Progenitor cell of endocrine pancreas (in vitro differentiated cells): ENCODE measurements around the gene CISH. TPM values are rescaled to one million over a fixed set of nuclear protein-coding genes. Genes with fewer than 3 reads are reported as not detected.

Experiments
- DNase-seq: peaks from one replicate; pipeline ENCODE4 v3.0.0; 2021; ENCODE audit warnings: low spot score; ENCODE audit not compliant: unreplicated experiment
- H3K27ac Mint-ChIP-seq: 2 replicates; pipeline ENCODE4 v1.8.0; 2021; ENCODE audit warnings: mild to moderate bottlenecking, moderate library complexity, mixed read lengths
- H3K27me3 Mint-ChIP-seq: 2 replicates; pipeline ENCODE4 v1.8.0; 2021; ENCODE audit warnings: mixed read lengths
- H3K36me3 Mint-ChIP-seq: 2 replicates; pipeline ENCODE4 v1.8.0; 2022; ENCODE audit warnings: mixed read lengths; ENCODE audit not compliant: insufficient read depth
- H3K4me1 Mint-ChIP-seq: 2 replicates; pipeline ENCODE4 v1.8.0; 2021; ENCODE audit warnings: low read depth, mixed read lengths
- H3K4me3 Mint-ChIP-seq: 2 replicates; pipeline ENCODE4 v1.8.0; 2021; ENCODE audit warnings: low read depth, mild to moderate bottlenecking, moderate library complexity, mixed read lengths
- H3K9me3 Mint-ChIP-seq: 2 replicates; pipeline ENCODE4 v1.8.0; 2021; ENCODE audit warnings: low read depth, mixed read lengths
- total RNA-seq: library from RNA; stranded (reverse); gene quantifications from 2 replicates; pipeline ENCODE4 v1.2.1, GENCODE V29; 2021
- TF ChIP-seq, protein P1 (sequence below): fragments of 200-600 bp; sonication (generic); IDR thresholded peaks from one replicate; pipeline ENCODE4 v1.5.0; 2021; ENCODE audit warnings: antibody characterized with exemption, mild to moderate bottlenecking; ENCODE audit not compliant: unreplicated experiment

CISH gene
- total RNA-seq, 1 donor from 2014 or later: 5.2 TPM

DNA sequence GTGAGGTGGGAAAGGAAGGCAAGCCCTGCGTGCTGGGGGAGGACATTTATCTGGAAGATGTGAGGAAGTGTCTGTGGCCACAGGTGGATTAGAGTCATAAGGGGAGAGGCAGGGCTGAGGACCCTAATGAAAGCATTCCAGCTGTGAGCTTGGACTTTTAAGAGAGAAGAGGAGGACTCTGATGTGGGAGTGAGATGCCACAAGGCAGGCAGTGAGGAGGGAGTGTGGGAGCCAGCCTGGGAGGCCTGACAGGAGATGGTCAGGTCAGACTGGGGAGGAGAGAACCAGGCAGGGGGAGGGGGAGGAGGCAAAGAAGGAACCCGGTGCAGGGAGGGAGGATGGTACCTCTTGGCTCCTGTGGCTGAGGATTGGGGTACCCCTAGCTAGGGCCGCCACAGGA lies 26.4 kb upstream of the CISH start:
- peaks cover 7% of the 10 kb centered on the region for H3K4me1 Mint-ChIP-seq
- H3K9me3 Mint-ChIP-seq: no peaks in the 10 kb centered on the region
- no peak overlapping the region for H3K27ac Mint-ChIP-seq
- H3K36me3 Mint-ChIP-seq: peaks cover 6% of the 10 kb centered on the region
- no peak for DNase-seq
- H3K4me3 Mint-ChIP-seq: no peak overlapping the region
- no peaks in the 10 kb centered on the region for H3K27me3 Mint-ChIP-seq
- TF ChIP-seq, protein P1, sequence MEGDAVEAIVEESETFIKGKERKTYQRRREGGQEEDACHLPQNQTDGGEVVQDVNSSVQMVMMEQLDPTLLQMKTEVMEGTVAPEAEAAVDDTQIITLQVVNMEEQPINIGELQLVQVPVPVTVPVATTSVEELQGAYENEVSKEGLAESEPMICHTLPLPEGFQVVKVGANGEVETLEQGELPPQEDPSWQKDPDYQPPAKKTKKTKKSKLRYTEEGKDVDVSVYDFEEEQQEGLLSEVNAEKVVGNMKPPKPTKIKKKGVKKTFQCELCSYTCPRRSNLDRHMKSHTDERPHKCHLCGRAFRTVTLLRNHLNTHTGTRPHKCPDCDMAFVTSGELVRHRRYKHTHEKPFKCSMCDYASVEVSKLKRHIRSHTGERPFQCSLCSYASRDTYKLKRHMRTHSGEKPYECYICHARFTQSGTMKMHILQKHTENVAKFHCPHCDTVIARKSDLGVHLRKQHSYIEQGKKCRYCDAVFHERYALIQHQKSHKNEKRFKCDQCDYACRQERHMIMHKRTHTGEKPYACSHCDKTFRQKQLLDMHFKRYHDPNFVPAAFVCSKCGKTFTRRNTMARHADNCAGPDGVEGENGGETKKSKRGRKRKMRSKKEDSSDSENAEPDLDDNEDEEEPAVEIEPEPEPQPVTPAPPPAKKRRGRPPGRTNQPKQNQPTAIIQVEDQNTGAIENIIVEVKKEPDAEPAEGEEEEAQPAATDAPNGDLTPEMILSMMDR: no peak

GRCh38 chr3:50637011-50637410 lies 25.4 kb upstream of the CISH start:
- no peak for DNase-seq
- Mint-ChIP-seq H3K27me3 (no peaks in the 10 kb centered on the region), H3K36me3 (peaks cover 4% of the 10 kb centered on the region), H3K4me1 (peaks cover 7% of the 10 kb centered on the region), H3K4me3 (no peak overlapping the region), H3K9me3 (no peaks in the 10 kb centered on the region), H3K27ac (no peak overlapping the region)
- TF ChIP-seq, protein P1: no peak

GRCh38 chr3:50635066-50635465 lies 23.5 kb upstream of the CISH start:
- TF ChIP-seq, protein P1: no peak

DNA sequence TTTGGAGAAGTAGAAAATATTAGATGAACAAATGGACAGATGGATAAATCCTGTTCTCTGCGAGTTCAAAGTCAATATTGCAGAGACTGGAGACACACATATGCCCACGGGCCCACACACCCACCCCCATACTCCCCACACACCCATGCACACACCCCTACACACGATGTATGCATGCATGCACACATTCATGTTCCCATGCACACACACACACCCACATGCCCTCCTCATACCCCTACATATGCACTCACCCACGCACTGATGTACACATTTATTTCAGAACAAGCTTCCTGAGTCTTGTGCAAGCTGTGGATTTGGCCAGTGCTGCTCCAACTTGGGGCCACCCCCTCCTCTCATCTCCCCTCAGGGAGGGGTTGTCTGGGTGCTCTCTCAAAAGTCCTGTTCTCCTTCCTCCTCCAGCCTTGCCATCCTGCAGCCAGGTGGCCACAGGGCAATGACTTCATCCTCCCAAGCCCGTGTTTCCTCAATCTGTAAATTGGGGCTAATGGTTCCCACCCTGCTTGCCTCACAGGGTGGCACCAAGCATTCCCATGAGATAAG lies 21.7 kb upstream of the CISH start:
- Mint-ChIP-seq H3K27ac (no peak overlapping the region), H3K4me3 (no peak overlapping the region)

More at GRCh38 chr3:50635066-50635465, 23.5 kb upstream of the CISH start:
- no peaks in the 10 kb centered on the region for H3K27me3 Mint-ChIP-seq
- no peak overlapping the region for H3K27ac Mint-ChIP-seq
- DNase-seq: no peak
- H3K9me3 Mint-ChIP-seq: no peaks in the 10 kb centered on the region
- no peak overlapping the region for H3K4me3 Mint-ChIP-seq
- no peaks in the 10 kb centered on the region for H3K36me3 Mint-ChIP-seq
- H3K4me1 Mint-ChIP-seq: peaks cover 7% of the 10 kb centered on the region

DNA sequence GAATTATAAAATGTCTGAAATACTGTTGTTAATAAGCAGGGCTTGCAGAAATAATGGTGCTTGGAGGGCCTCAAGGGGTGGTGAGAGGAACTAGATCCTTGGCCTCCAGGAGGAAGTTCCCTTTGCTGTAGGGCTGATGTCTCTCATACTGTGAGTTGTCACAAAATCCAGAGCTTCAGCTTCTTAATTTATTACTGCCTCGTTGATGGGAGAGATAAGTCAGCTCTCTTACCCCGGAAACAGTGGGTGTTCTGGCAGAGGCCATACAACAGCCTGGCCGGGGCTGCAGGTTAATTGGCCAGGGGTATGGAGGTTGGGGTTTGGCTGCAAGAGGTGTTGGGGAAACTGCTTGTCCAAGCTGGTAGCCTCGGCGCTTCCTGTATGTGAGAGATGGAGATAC lies 20.9 kb upstream of the CISH start:
- H3K4me3 Mint-ChIP-seq: no peak overlapping the region
- no peaks in the 10 kb centered on the region for H3K9me3 Mint-ChIP-seq
- TF ChIP-seq, protein P1: no peak
- DNase-seq: no peak
- H3K4me1 Mint-ChIP-seq: peaks cover 7% of the 10 kb centered on the region
- no peaks in the 10 kb centered on the region for H3K27me3 Mint-ChIP-seq
- no peaks in the 10 kb centered on the region for H3K36me3 Mint-ChIP-seq
- no peak overlapping the region for H3K27ac Mint-ChIP-seq

More for the DNA sequence above, 21.7 kb upstream of the CISH start:
- Mint-ChIP-seq H3K9me3 (no peaks in the 10 kb centered on the region), H3K27me3 (no peaks in the 10 kb centered on the region), H3K4me1 (peaks cover 7% of the 10 kb centered on the region), H3K36me3 (no peaks in the 10 kb centered on the region)
- DNase-seq: no peak
- TF ChIP-seq, protein P1: no peak
